GM18517 (cell line): ENCODE results near the gene CD24.
"Not testable (repeated sequence)": the region's sequence is repeated elsewhere in the genome, so short reads cannot be mapped to it uniquely, and the experiment has no call there.

Source experiments
- ATAC-seq: cut with Tn5 transposase; IDR thresholded peaks from one replicate; pipeline ENCODE4 v1.9.1; 2021; ENCODE audit warnings: mild to moderate bottlenecking, moderate library complexity; ENCODE audit not compliant: unreplicated experiment

CD24 gene

DNA sequence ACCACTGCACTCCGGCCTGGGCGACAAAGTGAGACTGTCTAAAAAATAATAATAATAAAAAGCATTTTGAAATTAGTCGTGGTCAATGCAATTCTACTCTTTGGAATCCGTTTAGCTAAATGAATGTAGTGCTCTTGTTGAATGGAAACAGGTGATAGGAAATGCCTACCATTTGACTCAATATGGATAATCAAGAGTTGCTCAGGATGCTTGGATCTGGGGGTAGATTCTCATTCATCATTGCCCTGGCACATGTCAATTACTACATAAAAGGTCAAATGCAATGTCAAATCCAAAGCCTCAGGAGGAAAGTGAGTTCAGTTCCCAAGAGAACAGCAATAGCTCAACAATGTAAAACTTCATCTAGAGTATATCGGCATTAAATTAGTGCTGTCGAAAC, 3.8 kb downstream of the CD24 start:
- ATAC-seq: not testable (repeated sequence)

DNA sequence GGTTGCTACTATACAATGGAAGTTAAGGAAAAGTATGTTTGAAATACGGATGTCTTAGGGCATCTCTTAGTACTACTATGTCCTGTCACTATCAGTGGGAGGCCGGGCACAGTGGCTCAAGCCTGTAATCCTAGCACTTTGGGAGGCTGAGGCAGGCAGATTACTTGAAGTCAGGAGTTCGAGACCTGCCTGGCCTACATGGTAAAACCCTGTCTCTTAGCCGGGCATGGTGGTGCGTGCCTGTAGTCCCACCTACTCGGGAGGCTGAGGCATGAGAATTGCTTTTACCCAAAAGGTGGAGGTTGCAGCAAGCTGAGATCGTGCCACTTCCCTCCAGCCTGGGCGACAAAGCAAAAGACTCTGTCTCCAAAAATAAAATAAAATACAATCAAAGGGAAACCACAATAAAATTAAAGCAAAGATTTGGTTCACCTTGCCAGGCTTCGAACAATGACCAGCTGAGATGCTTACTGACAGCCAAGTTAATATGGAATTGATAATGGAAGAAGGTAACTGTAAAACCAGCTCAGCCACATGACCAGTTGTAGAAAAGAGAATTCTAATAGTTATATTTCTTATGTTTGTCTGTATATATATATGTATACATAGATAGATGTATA, 6.5 kb downstream of the CD24 start:
- no peak for ATAC-seq

DNA sequence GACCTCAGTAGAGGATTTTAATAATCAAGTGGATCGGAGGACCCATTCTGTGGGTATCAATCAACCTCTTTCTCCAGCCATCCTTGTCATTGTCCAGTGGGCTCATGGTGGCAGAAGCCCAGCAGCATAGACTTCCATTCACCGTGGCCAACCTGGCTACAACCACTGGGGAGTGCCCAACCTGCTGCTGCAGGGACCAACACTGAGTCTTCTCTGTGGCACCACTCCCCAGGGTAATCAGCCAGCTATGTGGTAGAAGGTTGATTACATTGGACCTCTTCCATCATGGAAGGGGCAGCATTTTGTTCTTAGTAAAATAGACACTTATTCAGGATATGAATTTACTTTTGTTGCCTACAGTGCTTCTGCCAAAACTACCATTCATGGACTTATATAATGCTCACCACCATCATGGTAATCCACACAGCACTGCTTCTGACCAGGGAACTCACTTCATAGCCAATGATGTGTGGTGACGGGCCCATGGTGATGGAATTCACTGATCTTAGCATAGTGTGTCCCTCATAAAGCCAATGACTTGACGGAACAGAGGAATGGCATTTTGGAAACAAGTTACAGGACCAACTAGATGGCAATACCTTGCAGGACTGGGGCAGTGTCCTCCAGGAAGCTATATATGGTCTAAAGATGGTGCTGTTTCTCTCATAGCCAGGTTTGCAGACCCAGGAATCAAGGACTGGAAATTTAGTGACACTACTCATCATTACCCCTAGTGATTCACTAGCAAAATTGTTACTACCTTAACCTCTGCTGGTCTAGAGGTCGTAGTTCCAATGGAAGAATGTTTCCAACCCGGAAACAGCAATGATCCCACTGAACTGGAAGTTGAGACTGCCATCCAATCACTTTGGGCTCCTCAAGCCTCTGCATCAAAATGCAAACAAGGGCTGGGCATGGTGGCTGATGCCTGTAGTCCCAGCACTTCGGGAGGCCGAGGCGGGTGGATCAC, 7.6 kb downstream of the CD24 start:
- no peak for ATAC-seq

- no peak for ATAC-seq
These were observed 8.3 kb downstream of the CD24 start for GRCh38 chr6:106966229-106966628.

DNA sequence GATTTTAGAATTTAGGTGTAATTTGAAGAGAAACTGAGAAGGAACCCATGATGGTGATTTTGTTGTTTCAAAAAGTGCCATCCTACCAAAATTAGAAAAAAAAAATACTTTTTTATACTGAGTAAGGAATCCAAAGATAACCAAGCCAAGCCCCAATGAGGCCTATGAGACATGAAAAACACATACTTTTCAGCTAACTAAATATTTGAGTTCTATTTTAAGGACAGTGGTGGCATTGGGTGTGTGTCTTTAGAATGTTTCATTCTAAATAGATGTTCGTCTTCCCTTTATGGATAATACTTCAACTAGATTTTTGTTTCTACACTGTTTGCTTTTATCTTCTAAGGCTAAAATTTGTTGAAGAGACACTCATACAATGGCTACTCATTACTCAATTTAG, 9.6 kb downstream of the CD24 start:
- ATAC-seq: no peak

GRCh38 chr6:106964099-106964498, 10.4 kb downstream of the CD24 start:
- no peak for ATAC-seq

GRCh38 chr6:106963544-106963943, 11.0 kb downstream of the CD24 start:
- ATAC-seq: no peak

- ATAC-seq: no peak
These were observed 12.7 kb downstream of the CD24 start for GRCh38 chr6:106961801-106962200.

GRCh38 chr6:106961136-106961535, 13.4 kb downstream of the CD24 start:
- ATAC-seq: no peak

DNA sequence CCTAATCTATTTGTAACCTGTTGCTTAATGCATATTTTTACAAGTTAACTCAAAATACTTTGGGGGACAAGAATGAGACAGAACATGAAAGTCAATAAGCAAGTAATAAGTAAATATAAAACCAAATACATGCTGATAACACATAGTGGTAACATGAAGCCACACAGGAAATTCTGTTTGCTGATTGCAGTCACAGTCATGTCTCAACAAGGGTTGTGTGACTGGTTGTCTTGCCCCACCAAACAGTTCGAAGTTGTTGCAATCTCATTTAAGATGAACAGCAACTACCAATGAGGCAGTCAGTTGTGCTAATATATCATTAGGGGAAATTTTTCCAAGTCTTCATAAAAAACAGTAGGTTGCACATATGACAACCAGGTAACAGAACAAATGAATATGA, 14.5 kb downstream of the CD24 start:
- ATAC-seq: no peak

GRCh38 chr6:106939848-106940247, 34.7 kb downstream of the CD24 start:
- ATAC-seq: no peak

GRCh38 chr6:106939208-106939607, 35.3 kb downstream of the CD24 start:
- ATAC-seq: no peak

- ATAC-seq: no peak
These were observed 46.8 kb downstream of the CD24 start for GRCh38 chr6:106927531-106928398.

DNA sequence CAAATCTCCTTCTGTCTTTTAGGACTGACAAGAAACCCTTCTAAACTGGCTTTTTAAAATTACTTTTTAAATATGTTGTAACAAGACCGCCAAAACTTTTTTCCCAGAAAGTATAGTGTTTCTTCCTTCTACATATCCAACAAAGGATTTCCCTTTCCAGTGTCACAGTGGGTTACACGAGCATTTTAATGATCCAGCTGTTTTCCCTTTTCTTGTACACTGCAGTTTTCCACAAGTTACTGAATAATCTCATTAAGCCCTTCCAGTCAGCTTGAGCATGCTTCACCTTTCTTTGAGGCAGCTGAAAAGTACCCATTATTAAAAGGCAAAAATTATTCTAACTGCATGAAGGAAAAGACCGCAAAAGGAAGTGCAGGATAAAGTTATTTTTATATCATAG, 48.6 kb downstream of the CD24 start:
- ATAC-seq: no peak

- ATAC-seq: no peak
These were observed 49.6 kb downstream of the CD24 start for GRCh38 chr6:106924694-106925523.

- ATAC-seq: no peak
These were observed 51.9 kb downstream of the CD24 start for GRCh38 chr6:106922626-106923025.
